HK-2 (cell line): ENCODE measurements around the gene IGFL3.

ENCODE experiments used
- DNase-seq: peaks from one replicate; pipeline ENCODE4 v3.0.0-alpha.2; 2018; ENCODE audit not compliant: unreplicated experiment

Gene IGFL3

GRCh38 chr19:46076951-46077814 is 47.3 kb downstream of the IGFL3 start:
- peak; percentile 47 for DNase-seq

- DNase-seq = no peak
Measured at GRCh38 chr19:46076031-46076880, 48.2 kb downstream of the IGFL3 start.

GRCh38 chr19:46073268-46073922 is 51.1 kb downstream of the IGFL3 start:
- no peak for DNase-seq
